ENCODE measurements around the gene TNFRSF11A. TPM values are rescaled to one million over a fixed set of nuclear protein-coding genes. Genes with fewer than 3 reads are reported as not detected.
A peak's percentile ranks its signal among the peaks of the same experiment; 100 is the strongest.

The TNFRSF11A gene
- total RNA-seq, 1 experiment from 2014 or later = 0.24 TPM

GRCh38 chr18:62399781-62400308 lies 74.7 kb downstream of the TNFRSF11A start:
- no peak for DNase-seq (ENCODE audit: low spot score)

DNA sequence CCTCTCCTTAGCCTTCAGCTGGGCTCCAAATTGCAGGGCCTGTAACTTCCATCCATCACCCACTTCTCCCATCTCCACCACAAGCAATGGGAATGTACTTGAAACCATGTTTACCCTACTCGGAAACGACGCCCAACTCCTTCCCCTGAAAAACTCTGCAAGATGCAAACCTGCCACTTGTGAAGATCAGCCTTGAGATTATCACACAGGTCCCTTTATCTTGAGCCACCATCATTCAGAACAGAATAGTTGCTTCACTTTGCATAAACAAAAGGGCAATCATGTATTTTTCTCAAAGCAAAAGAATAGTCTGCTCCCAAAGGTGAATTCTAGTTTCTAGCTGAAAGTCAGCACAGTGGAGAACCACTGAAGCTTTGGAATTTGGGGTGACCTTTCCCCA lies 75.8 kb downstream of the TNFRSF11A start:
- DNase-seq (ENCODE audit: low spot score) = no peak
- in situ Hi-C loops (cut with HindIII; ENCODE audit: low sequenced_read_pairs) = no loop called here

More at GRCh38 chr18:62399781-62400308, 74.7 kb downstream of the TNFRSF11A start:
- in situ Hi-C loops (cut with HindIII; ENCODE audit: low sequenced_read_pairs) = no loop called here

DNA sequence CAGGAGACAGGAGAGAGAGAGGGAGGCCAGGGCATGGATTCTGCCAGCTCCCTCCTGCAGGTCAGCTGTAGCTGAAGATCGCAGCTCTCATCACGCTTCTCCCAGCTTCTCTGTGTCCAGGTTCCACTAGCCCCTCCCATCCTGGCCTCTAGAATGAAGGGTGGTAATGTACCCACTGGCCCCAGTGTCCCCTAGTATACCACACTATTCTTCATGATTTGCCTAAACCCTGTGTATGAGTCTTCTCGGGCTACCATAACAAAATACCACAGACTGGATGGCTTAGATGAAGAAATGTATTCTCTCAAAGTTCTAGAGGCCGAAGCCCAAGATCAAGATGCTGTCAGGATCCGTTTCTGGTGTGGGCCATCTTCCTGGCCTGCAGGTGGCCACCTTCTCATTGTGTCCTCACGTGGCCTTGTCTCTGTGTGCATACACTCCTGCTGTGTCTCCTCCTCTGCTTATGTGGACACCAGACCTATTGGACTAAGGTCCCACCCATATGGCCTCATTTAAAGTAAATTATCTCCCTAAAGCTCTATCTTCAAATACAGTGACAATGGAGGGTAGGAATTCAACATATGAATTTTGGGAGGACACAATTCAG lies 77.3 kb downstream of the TNFRSF11A start:
- in situ Hi-C loops (cut with HindIII; ENCODE audit: low sequenced_read_pairs) = no loop called here
- DNase-seq (ENCODE audit: low spot score) = no peak

DNA sequence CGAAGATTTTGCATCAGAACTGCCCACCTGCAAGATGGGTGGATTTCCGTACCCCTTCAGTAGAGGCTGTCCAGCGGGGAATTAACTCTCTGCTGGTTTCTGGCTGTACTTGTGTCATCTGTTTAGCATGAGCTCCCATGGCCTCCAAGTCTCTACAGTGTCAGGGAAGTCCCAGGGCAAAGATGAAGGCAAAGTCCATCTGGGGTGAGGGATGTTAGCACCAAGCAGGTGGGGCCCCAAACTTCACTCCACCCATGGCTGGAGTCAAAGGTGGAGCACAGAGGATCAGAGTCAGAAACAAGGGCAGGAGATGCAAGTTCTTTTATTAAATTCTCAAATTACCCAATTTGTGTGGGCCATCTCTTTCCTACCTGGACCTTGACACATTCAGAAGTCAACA lies 78.0 kb downstream of the TNFRSF11A start:
- in situ Hi-C loops (cut with HindIII; ENCODE audit: low sequenced_read_pairs) = no loop called here
- no peak for DNase-seq (ENCODE audit: low spot score)

- in situ Hi-C loops (cut with HindIII; ENCODE audit: low sequenced_read_pairs) = no loop called here
- no peak for DNase-seq (ENCODE audit: low spot score)
Measured at GRCh38 chr18:62404881-62405280, 79.8 kb downstream of the TNFRSF11A start.

GRCh38 chr18:62407660-62408059 lies 82.5 kb downstream of the TNFRSF11A start:
- in situ Hi-C loops (cut with HindIII; ENCODE audit: low sequenced_read_pairs) = no loop called here
- no peak for DNase-seq (ENCODE audit: low spot score)

DNA sequence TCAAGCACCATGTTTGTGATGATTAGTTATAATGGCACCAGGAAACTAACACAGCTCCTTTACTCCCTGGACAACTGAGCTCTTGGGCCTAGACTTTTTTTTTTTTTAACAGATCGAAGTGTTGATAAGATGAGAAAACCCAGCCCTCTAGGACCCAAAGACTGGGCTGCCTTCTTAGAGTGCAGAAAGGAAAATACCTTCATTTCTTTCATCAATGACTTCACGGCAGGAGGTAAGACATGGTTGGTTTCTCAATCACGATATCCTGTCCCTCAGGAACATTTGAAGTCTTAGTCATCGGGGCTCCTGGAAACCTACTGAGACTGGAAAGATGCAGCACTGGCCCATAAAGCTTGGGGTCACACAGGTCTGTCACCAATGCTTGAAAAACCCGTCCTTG lies 84.7 kb downstream of the TNFRSF11A start:
- in situ Hi-C loops (cut with HindIII; ENCODE audit: low sequenced_read_pairs) = no loop called here

DNA sequence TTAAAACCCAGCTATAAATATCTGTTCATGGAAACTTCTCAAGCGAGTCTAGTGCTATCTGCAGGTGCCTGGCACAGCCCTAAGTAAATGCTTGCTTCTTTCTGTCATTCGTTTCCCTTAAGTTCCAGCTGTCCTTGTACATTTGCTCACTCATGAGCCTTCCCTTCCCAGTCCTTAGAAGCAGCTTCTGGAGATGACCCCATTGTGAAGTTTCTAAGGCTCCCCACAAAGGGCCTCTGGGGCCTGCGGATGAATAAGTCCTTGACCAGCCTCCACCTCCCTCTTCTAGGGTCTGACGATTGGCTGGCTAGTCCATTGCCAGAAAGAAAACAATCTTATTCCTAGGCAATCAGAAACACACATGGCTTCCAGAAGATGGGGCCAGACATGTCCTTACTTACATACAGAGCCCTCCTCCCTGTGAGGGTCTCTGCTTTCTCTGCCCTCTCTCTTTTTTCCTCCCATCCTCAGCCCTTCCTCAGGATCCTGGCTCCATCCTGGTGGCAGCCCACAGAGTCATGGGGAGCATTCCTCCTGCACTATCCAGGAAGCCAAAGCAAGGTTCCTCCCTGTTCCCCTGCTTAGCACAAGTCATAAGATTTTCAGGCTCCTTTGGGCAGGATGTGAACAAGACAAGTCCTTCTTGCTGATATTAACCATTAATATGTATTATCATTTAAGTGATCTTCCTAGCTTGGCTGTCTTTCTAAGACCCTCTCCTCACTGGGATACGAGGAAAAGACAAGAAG lies 87.3 kb downstream of the TNFRSF11A start:
- in situ Hi-C loops (cut with HindIII; ENCODE audit: low sequenced_read_pairs) = no loop called here
- DNase-seq (ENCODE audit: low spot score) = no peak

More for the DNA sequence above, 84.7 kb downstream of the TNFRSF11A start:
- DNase-seq (ENCODE audit: low spot score) = no peak

GRCh38 chr18:62413206-62413605 lies 88.1 kb downstream of the TNFRSF11A start:
- no peak for DNase-seq (ENCODE audit: low spot score)
- in situ Hi-C loops (cut with HindIII; ENCODE audit: low sequenced_read_pairs) = no loop called here

DNA sequence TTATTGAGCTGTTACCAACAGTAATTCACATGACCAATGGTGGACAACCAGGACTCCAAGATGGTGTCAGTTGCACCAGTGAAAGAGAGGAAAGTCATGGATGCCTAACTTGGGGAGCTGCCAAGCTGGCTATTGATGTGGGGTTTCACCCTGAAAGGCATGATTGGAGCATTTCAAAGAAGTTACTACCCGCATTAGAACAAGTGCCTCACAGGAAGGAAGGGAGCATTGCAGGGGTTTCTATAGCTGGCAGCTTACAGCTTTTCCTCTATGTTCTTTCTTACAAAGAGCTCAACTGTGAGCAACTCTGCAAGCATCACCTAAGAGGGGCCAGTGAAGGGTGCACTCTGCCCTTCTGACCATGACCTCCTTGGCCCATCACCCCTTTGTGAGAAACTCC lies 93.1 kb downstream of the TNFRSF11A start:
- no peak for DNase-seq (ENCODE audit: low spot score)
- in situ Hi-C loops (cut with HindIII; ENCODE audit: low sequenced_read_pairs) = no loop called here

DNA sequence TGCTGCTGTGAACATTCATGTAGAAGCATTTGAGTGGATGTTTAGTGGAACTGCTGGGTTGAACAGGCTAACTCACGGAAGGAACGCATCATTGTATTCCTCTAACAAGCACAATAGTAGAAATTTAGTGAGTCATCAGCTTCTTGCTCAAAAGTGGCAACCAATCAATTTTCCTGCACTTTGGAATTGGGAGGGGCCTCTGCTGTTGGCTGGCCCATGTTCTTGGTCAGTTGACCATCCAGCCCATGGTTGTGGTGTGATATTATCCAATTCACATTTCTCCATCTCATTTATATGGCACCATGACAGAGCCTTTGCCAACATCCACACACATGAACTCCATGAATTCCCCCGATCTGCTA lies 95.0 kb downstream of the TNFRSF11A start:
- in situ Hi-C loops (cut with HindIII; ENCODE audit: low sequenced_read_pairs) = no loop called here
- no peak for DNase-seq (ENCODE audit: low spot score)

DNA sequence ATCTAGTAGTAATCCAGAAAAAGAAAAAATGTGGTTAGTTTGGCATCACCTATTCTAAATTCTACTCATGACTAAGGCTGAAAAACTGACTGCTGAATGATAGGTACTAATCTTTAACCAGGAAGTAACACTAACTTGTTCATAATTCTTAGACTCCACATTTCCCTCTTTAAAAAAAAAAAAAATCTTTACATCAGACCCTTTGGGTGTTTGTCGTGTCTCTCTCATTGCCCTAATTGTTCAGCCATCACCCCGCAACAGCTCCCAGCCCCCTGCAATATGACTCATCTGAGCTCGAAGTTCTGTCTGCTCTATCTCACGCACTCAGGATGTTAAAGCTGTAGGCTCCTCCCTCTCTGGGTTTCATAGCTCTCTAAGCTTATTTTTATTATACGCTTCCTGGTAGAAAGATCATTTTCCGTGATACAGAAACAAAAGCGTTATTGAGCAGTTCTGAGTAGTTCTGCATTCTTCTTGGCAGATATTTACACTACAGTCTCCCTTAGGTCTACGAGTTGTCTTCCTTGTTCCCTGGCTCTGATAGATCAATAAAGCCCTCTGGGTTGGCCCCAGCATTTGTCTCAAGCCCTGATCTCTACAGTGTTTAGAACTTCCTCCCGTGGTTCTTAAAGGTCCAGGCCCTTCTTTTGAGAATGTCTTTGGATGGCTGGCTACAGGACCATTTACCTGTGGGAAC lies 95.6 kb downstream of the TNFRSF11A start:
- no peak for DNase-seq (ENCODE audit: low spot score)
- in situ Hi-C loops (cut with HindIII; ENCODE audit: low sequenced_read_pairs) = no loop called here

DNA sequence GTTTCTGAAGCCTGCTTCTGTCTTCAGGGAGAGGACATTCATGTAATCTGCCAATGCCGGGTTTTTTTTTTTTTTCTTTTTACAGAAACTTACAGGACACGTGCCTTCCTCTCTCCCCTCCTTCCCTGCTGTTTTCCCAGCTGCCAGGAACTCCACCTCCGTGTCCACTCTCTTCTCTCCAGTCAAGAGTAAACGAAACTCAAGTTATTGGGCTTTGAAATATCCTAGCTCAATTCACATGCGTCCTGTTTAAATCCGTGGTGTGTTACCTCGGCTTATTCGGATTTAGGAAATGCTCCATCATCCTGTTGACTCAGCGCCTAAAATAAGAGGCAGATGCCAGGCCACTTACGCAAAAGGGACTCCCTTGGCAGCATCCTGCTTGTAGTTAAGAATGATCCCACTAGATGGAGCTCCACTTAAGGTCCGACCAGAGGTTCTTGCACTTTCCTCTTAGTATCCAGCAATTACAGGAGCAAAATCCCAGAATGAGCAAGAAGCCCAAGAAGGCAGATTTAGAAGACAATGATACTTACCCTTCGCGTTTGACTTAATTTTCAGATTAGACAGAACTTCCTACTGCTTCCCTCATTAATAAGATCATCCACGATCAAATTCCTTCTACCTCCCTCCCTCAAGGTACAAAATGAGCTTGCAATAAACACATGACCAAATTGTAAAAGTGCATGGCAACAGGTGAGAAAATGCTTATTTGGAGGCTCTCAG lies 100.5 kb downstream of the TNFRSF11A start:
- DNase-seq (ENCODE audit: low spot score) = peak; percentile 96
- in situ Hi-C loops (cut with HindIII; ENCODE audit: low sequenced_read_pairs) = no loop called here

GRCh38 chr18:62426191-62426488 lies 101.0 kb downstream of the TNFRSF11A start:
- in situ Hi-C loops (cut with HindIII; ENCODE audit: low sequenced_read_pairs) = no loop called here
- no peak for DNase-seq (ENCODE audit: low spot score)

GRCh38 chr18:62432176-62432575 lies 107.1 kb downstream of the TNFRSF11A start:
- in situ Hi-C loops (cut with HindIII; ENCODE audit: low sequenced_read_pairs) = no loop called here

DNA sequence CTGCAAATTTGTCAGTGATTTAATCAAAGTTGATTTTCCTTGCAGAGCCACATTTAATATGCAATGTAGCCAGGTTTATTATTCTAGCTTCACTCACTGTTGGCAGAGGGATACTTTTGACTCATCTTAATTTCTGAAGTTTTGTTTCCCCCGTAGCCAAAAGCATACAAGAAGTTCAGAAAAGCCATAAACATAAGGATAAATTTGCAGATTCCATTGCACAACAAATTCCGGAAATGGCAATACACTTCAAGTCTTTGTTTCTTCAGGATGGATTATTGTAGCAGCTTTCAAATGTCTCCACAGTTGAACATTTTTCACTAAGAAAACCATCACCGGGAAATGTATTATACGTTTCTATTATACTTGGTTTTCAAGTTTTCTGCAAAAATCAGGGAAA lies 109.7 kb downstream of the TNFRSF11A start:
- in situ Hi-C loops (cut with HindIII; ENCODE audit: low sequenced_read_pairs) = no loop called here
- DNase-seq (ENCODE audit: low spot score) = no peak

More at GRCh38 chr18:62432176-62432575, 107.1 kb downstream of the TNFRSF11A start:
- no peak for DNase-seq (ENCODE audit: low spot score)

DNA sequence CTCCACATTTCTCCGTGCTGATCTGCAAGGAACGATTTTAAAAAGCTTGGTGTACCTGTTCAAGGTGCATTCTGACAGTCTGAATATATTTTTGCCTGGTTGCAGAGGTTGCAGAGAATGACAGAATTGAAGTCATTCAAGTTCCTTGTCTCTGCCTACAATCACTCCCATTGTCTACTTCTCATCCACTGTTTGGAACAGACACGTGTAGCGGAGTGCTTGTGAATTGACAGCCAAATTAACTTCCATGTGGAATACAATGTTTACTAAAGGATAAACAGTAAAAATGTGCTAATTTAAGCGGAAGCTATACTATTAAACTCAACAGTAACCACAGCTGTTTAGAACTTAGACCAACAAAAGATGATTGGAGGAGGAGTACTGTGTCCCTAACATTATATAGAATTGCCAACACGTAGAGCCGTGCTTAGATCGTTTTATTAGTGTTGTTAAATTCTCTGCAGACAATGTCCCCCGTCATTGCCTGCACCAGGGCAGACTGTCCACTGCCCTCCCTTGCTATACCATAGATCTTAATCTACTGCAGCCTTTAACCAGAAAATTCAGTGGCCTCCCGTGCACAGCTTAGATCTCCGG lies 110.4 kb downstream of the TNFRSF11A start:
- no peak for DNase-seq (ENCODE audit: low spot score)
- in situ Hi-C loops (cut with HindIII; ENCODE audit: low sequenced_read_pairs) = no loop called here

DNA sequence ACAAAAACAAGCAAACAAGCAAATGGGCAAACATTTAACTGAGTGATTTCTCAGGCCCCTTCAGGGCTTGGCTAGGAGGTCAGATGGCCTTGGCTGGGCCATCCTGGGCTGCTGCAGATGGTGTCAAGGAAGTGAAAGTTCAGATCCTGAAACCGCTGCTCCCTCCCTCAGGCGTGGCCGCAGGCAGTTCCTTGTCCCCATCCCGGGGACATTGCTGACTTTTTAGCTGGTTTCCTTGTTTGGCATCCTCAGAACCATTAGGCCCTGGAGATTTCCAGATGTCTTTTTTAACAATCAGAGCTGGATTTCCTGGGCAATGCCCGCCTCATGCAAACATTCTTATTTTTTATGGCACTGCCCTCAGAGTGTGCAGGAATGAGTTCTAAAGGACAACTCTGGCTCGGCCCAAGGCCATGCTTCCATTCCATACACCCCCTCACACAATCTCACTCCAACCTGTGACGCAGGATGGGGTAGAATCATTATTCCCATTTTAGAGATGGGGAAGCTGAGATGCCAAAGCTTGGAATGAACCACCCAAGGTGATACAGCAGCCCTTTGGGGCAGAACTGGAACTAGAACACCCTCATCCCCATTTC lies 111.6 kb downstream of the TNFRSF11A start:
- no peak for DNase-seq (ENCODE audit: low spot score)
- in situ Hi-C loops (cut with HindIII; ENCODE audit: low sequenced_read_pairs) = no loop called here
